K562 (cell line): Measurements from ENCODE around the gene DNAJB7. TPM values are rescaled to one million over a fixed set of nuclear protein-coding genes. Genes with fewer than 3 reads are reported as not detected.
A peak's percentile ranks its signal among the peaks of the same experiment; 100 is the strongest.

ENCODE experiments used
- ASH1L ChIP-seq: fragments of 450-650 bp; IDR thresholded peaks from 2 replicates; pipeline ENCODE4 v1.6.1; 2018; ENCODE audit warnings: borderline replicate concordance, mild to moderate bottlenecking, low read depth; ENCODE audit not compliant: partially characterized antibody
- ELF4 ChIP-seq: fragments of 450-650 bp; formaldehyde crosslinking; IDR thresholded peaks from 2 replicates; pipeline ENCODE4 v1.4.0; 2022; ENCODE audit warnings: missing genetic modification characterization
- KAT7 ChIP-seq: sonication (generic); formaldehyde crosslinking; IDR thresholded peaks from 2 replicates; pipeline ENCODE4 v1.8.0; 2022; ENCODE audit warnings: missing genetic modification reagents, mild to moderate bottlenecking, borderline replicate concordance
- PHB2 ChIP-seq: fragments of 450-650 bp; IDR thresholded peaks from 2 replicates; pipeline ENCODE4 v1.6.1; 2017; ENCODE audit warnings: low read depth
- PML ChIP-seq: IDR thresholded peaks from 2 replicates; pipeline ENCODE4 v1.6.1; 2012; ENCODE audit warnings: low read length, inconsistent platforms
- RBM34 ChIP-seq: fragments of 200-400 bp; formaldehyde crosslinking; IDR thresholded peaks from 2 replicates; pipeline ENCODE4 v1.6.1; 2018; ENCODE audit warnings: low read length, borderline replicate concordance; ENCODE audit not compliant: insufficient read depth
- STAT5A ChIP-seq: IDR thresholded peaks from 2 replicates; pipeline ENCODE4 v1.6.1; 2012; ENCODE audit warnings: low read length, inconsistent platforms, borderline replicate concordance
- TCF7 ChIP-seq: sonication (generic); IDR thresholded peaks from 2 replicates; pipeline ENCODE4 v1.6.1; 2016; ENCODE audit warnings: antibody characterized with exemption, borderline replicate concordance
- TSC22D4 ChIP-seq: fragments of 450-650 bp; IDR thresholded peaks from 2 replicates; pipeline ENCODE4 v1.6.1; 2016; ENCODE audit warnings: missing genetic modification characterization, missing biosample characterization, control low read depth
- XRCC5 ChIP-seq: fragments of 200-400 bp; formaldehyde crosslinking; IDR thresholded peaks from 2 replicates; pipeline ENCODE4 v1.6.1; 2017; ENCODE audit warnings: low read depth, mild to moderate bottlenecking, low read length
- polyA plus RNA-seq, 8 experiments: library from polyadenylated mRNA; depleted of rRNA in 4 of 8; stranded (reverse) in 5 of 8; unstranded in 3 of 8; fragments of >200 nt; fragmentation: Nextera tagmentation in 2 of 8; fragmentation: Illumina TruSeq in 1 of 8; extraction: Ambion mirVana in 2 of 8; extraction: Trizol in 1 of 8; gene quantifications; 2 replicates each; pipeline versions ENCODE4 v1.2.1 to v1.2.3, GENCODE V29; 2011 to 2014; ENCODE audit warnings: inconsistent platforms in 1 of 8, missing spikeins in 1 of 8
- total RNA-seq, 7 experiments: library from RNA; depleted of rRNA in 6 of 7; stranded (reverse); fragments of >200 nt in 6 of 7; fragmentation: Illumina TruSeq in 2 of 7; extraction: Trizol in 2 of 7; gene quantifications; 2 replicates each; pipeline versions ENCODE4 v1.2.1 to v1.2.3, GENCODE V29; 2011 to 2021; ENCODE audit warnings: low replicate concordance in 1 of 7
- TF ChIP-seq, protein P1 (sequence below): fragments of 450-650 bp; IDR thresholded peaks from 2 replicates; pipeline ENCODE4 v1.7.0; 2016; ENCODE audit warnings: borderline replicate concordance
- TF ChIP-seq, protein P2 (sequence below): fragments of 450-650 bp; IDR thresholded peaks from 2 replicates; pipeline ENCODE4 v1.6.1; 2016; ENCODE audit warnings: missing biosample characterization, missing genetic modification characterization
- TF ChIP-seq, protein P3 (sequence below), 2 experiments: IDR thresholded peaks in 1 of 2; conservative IDR thresholded peaks in 1 of 2; 2 replicates each; pipeline ENCODE4 v1.6.1; 2016; ENCODE audit warnings: low read depth in 2 of 2, mild to moderate bottlenecking in 1 of 2, missing compliant biosample characterization in 1 of 2, missing genetic modification characterization in 1 of 2, moderate library complexity in 1 of 2
- TF ChIP-seq, protein P4 (sequence below), 2 experiments: fragments of 250-450 bp in 1 of 2; fragments of 450-650 bp in 1 of 2; sonication (Bioruptor Pico) in 1 of 2; IDR thresholded peaks; 2 replicates each; pipeline versions ENCODE4 v1.6.1 to v1.8.0; 2016 to 2021; ENCODE audit warnings: mild to moderate bottlenecking in 2 of 2, moderate library complexity in 2 of 2, missing compliant biosample characterization in 1 of 2, missing genetic modification characterization in 1 of 2
- TF ChIP-seq, protein P5 (sequence below): fragments of 250-450 bp; sonication (Bioruptor Pico); IDR thresholded peaks from 2 replicates; pipeline ENCODE4 v1.5.0; 2021
- TF ChIP-seq, protein P6 (sequence below), 2 experiments: fragments of 450-650 bp in 1 of 2; sonication (generic) in 1 of 2; formaldehyde crosslinking in 1 of 2; IDR thresholded peaks in 1 of 2; conservative IDR thresholded peaks in 1 of 2; 2 replicates each; pipeline versions ENCODE4 v1.6.1 to v1.8.1; 2016 to 2023; ENCODE audit warnings: mild to moderate bottlenecking in 2 of 2, moderate library complexity in 2 of 2, inconsistent platforms in 1 of 2, missing genetic modification reagents in 1 of 2

The DNAJB7 gene
- total and polyA plus RNA-seq, 9 of the 15 experiments (the other 6 are each of a cell fraction or from before 2014, with no cell fraction given): 0.13 to 0.21 TPM; not detected in 7

DNA sequence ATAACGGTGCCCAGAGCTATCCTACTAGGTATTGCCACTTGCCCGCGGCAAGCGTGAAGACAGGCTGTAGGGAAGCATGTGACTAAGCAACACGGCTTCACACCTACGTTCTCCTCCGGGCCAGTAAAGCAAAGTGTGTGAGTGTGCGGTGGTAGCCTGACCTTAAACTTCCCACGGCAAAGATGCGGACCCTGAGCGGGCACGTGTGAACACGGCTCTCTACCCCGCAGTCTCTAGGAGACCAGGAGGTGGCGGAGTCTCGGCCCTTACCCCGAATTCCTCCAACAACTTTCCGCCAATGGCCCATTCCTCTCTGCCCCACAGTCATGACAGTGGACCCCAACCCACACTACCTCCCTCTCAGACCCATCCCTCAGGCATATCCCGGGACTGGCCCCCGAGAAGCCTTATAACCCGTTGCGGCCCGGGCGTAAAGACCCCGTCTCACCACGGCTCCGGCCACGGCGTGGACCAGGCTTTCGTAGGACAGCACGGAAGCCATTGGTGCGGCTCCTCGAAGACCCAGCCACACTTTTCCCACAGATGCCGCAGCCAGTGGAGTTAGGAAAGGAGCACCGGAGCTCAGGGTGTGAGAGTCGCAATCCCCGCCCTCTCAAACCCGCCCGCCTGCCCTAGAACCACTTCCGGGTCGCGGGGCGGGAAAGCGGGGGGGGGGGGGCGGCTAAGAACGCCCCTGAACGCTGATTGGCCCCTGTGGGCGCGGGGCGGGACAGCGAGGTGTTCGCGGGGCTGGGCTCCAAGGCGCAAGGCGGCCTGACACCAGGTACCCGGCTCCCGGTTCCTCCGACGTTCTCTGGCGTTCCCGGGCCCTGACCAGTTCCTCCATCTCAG is 42.9 kb downstream of the DNAJB7 start, which contains the start of gene SLC25A17 (continued):
- TF ChIP-seq, protein P1, sequence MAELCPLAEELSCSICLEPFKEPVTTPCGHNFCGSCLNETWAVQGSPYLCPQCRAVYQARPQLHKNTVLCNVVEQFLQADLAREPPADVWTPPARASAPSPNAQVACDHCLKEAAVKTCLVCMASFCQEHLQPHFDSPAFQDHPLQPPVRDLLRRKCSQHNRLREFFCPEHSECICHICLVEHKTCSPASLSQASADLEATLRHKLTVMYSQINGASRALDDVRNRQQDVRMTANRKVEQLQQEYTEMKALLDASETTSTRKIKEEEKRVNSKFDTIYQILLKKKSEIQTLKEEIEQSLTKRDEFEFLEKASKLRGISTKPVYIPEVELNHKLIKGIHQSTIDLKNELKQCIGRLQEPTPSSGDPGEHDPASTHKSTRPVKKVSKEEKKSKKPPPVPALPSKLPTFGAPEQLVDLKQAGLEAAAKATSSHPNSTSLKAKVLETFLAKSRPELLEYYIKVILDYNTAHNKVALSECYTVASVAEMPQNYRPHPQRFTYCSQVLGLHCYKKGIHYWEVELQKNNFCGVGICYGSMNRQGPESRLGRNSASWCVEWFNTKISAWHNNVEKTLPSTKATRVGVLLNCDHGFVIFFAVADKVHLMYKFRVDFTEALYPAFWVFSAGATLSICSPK: no peak
- TF ChIP-seq, protein P2, sequence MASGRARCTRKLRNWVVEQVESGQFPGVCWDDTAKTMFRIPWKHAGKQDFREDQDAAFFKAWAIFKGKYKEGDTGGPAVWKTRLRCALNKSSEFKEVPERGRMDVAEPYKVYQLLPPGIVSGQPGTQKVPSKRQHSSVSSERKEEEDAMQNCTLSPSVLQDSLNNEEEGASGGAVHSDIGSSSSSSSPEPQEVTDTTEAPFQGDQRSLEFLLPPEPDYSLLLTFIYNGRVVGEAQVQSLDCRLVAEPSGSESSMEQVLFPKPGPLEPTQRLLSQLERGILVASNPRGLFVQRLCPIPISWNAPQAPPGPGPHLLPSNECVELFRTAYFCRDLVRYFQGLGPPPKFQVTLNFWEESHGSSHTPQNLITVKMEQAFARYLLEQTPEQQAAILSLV (tag): 0 out of 2 replicates have a peak, but pooled peaks have one; percentile 12
- TF ChIP-seq, protein P3, sequence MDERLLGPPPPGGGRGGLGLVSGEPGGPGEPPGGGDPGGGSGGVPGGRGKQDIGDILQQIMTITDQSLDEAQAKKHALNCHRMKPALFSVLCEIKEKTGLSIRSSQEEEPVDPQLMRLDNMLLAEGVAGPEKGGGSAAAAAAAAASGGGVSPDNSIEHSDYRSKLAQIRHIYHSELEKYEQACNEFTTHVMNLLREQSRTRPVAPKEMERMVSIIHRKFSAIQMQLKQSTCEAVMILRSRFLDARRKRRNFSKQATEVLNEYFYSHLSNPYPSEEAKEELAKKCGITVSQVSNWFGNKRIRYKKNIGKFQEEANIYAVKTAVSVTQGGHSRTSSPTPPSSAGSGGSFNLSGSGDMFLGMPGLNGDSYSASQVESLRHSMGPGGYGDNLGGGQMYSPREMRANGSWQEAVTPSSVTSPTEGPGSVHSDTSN (CRISPR knock-in tag; IDR thresholded peaks at IDR 0.05; ENCODE audit: low read depth): no peak
- TF ChIP-seq, protein P3 (tag; conservative IDR thresholded peaks at IDR 0.05; ENCODE audit: low read depth): no peak
- no peak for TF ChIP-seq KAT7 (CRISPR knock-in tag)
- TF ChIP-seq RBM34: no peak
- no peak for TF ChIP-seq ELF4
- no peak for TF ChIP-seq TSC22D4 (tag)
- TF ChIP-seq ASH1L: no peak
- TF ChIP-seq, protein P4, sequence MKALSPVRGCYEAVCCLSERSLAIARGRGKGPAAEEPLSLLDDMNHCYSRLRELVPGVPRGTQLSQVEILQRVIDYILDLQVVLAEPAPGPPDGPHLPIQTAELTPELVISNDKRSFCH (CRISPR knock-in tag; IDR thresholded peaks at IDR 0.05): no peak
- TF ChIP-seq, protein P4 (tag; IDR thresholded peaks at IDR 0.05): peak; percentile 58; the same call in 1 of the 2 replicates
- TF ChIP-seq, protein P5, sequence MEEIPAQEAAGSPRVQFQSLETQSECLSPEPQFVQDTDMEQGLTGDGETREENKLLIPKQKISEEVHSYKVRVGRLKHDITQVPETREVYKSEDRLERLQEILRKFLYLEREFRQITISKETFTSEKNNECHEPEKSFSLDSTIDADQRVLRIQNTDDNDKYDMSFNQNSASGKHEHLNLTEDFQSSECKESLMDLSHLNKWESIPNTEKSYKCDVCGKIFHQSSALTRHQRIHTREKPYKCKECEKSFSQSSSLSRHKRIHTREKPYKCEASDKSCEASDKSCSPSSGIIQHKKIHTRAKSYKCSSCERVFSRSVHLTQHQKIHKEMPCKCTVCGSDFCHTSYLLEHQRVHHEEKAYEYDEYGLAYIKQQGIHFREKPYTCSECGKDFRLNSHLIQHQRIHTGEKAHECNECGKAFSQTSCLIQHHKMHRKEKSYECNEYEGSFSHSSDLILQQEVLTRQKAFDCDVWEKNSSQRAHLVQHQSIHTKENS (CRISPR knock-in tag): no peak
- no peak for TF ChIP-seq PML
- no peak for TF ChIP-seq PHB2
- TF ChIP-seq XRCC5: no peak
- TF ChIP-seq TCF7: no peak
- TF ChIP-seq, protein P6, sequence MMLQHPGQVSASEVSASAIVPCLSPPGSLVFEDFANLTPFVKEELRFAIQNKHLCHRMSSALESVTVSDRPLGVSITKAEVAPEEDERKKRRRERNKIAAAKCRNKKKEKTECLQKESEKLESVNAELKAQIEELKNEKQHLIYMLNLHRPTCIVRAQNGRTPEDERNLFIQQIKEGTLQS (IDR thresholded peaks at IDR 0.05): no peak
- TF ChIP-seq, protein P6 (CRISPR knock-in tag; conservative IDR thresholded peaks at IDR 0.05): no peak
- TF ChIP-seq STAT5A: no peak
